ENCODE results near the gene PPP3CA.

- TF ChIP-seq REST (IDR thresholded peaks at IDR 0.05; ENCODE audit: unreplicated experiment) (no peak), CTCF (conservative IDR thresholded peaks at IDR 0.05; ENCODE audit: low read depth in 2 of 2) (no peak), POLR2AphosphoS5 (IDR thresholded peaks at IDR 0.05; ENCODE audit: low read depth) (no peak), ZNF331 (CRISPR knock-in tag; IDR thresholded peaks at IDR 0.05; ENCODE audit: low read depth) (no peak), EZH2phosphoT487 (IDR thresholded peaks at IDR 0.05; ENCODE audit: unreplicated experiment) (no peak), EZH2 (IDR thresholded peaks at IDR 0.05; ENCODE audit: low read depth, unreplicated experiment) (no peak), JUNB (IDR thresholded peaks at IDR 0.05; ENCODE audit: unreplicated experiment) (no peak), CREB1 (CRISPR knock-in tag; IDR thresholded peaks at IDR 0.05; ENCODE audit: low read depth) (no peak), NANOG (IDR thresholded peaks at IDR 0.05; ENCODE audit: borderline replicate concordance) (no peak), ZNF462 (CRISPR knock-in tag; IDR thresholded peaks at IDR 0.05) (no peak), ETS1 (IDR thresholded peaks at IDR 0.05) (no peak)
Measured at GRCh38 chr4:100988876-100989275, 358.4 kb downstream of the PPP3CA start.
